Effector CD4-positive, alpha-beta T cell (primary cell): ENCODE data around the gene HPCAL4.

ENCODE experiments used
- DNase-seq: peaks from one replicate; pipeline ENCODE4 v3.0.0-alpha.2; 2020
- total RNA-seq: gene quantifications from one replicate; lab custom pipeline; 2026; lab: John Stamatoyannopoulos, UW

The HPCAL4 gene
- 79.9 reads per million, percentile 78 among the genes with 10 or more reads in this experiment for total RNA-seq

GRCh38 chr1:39691383-39692151 lies at the start of gene HPCAL4:
TSS of gene HPCAL4 (minus strand) at chr1:39691433. CDS start at chr1:39684603, 6,830 bp downstream.
- peak; percentile 87 for DNase-seq

- DNase-seq, result peak; percentile 79
Measured at GRCh38 chr1:39738622-39739366, 47.6 kb upstream of the HPCAL4 start, which contains the start of gene PPIE. TSS of gene PPIE (plus strand) at chr1:39738882. CDS start at chr1:39738901, 19 bp downstream.

DNA sequence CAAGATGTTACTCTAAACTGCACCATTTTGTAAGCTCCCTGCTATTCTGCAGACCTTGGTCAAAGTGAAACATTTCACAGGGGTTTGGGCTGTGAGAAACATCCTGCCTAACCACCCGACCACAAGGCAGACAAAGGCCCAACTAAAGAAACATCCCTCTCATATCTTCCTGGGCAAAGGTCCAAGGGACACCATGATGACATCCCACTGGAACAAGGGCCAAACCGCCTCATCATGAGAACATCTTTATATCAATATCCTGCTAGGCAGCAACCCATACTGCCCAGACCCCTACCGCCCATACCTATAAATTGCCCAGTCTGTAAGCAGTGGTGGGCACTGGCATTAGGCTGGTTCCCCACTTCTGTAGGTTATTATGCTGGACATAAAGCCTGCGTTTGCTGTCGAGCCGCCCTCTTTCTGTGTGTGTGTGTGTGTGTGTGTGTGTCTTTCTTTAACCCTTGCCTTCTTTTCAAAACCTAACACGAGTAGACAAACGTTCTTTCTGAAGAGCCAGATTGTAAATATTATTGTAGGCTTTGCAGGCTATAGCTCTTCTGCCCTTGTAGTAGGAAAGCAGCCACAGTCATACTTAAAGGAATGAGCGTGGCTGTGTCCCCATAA lies 46.4 kb upstream of the HPCAL4 start:
- no peak for DNase-seq

- no peak for DNase-seq
Measured at GRCh38 chr1:39735731-39736130, 44.5 kb upstream of the HPCAL4 start.

DNA sequence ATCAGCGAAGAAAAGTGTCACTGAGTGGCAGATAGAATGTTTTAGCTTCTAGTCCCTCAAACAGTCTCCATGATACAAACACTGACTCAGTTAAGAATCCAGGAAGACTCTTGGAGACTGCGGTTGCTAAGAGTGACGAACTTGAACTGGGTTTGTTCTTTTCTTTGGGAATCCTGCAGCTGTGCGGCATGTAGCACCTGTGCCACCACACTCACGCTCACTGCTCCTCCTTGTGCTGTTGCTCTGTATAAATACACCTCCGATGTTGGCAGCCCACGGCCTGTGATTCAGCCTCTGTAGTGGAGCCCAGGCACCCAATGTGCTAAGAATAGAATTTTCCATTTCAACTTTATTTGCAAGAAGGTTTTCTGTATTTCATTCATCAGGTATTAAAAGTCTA lies 41.9 kb upstream of the HPCAL4 start:
- DNase-seq, result no peak

GRCh38 chr1:39732730-39733129 lies 41.5 kb upstream of the HPCAL4 start:
- no peak for DNase-seq

DNA sequence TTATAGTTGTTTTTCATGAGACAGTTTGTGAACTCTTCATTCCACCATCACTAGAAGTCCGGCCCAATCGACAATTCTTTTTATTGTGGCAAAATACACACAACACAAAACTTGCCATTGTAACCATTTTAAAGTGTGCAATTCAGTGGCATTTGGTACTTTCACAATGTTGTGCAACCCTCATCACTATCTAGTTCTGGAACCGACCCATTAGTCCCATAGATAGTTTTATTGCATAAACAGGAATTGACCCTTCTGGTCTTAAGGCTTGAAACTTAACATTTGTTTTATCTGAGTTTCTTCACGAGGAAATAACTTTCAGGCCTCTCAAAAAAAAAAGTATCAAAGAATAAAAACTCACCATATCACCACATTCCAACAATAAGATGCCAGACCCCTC lies 38.6 kb upstream of the HPCAL4 start:
- DNase-seq, result no peak

DNA sequence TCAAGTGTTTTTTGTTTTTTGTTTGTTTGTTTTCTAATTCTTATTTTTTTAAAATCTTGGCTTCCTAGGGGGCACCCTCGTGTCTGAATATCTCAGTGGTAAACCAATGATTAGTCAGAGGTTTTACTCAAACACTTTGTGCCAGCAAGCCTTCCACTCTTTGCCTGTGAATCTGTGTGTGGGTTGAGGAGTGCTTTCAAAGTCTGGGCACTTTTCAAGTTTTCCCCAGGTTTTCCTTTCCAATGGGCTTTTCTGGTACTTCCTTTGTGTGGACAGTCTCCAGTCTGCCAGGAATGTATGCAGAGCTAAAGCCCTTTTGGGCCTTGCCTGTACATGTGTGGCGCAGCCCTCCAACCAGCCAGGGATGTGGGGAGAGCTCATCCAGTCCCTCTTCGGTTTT lies 37.8 kb upstream of the HPCAL4 start:
- no peak for DNase-seq

- no peak for DNase-seq
Measured at GRCh38 chr1:39727932-39728317, 36.7 kb upstream of the HPCAL4 start.

- no peak for DNase-seq
Measured at GRCh38 chr1:39727221-39727931, 36.1 kb upstream of the HPCAL4 start.

- DNase-seq, result no peak
Measured at GRCh38 chr1:39726600-39726999, 35.4 kb upstream of the HPCAL4 start.

DNA sequence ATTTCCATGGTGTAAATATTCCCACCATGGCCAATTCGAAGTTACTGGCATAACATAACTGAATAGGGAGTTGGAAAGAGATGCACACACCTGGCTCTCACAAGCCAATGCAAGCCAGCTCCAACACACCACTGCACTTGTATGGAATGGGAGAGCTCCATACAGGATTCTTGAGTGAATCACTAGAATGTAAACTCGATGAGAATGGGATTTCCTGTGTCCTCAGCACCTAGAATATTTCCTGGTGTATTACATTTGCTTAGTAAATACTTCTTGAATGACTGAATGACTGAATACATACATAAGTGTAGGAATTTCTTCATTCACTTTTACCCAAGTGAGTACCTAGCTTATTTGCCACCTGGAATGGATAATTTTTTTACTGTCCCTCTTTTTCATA lies 31.3 kb upstream of the HPCAL4 start:
- DNase-seq, result no peak

- DNase-seq, result no peak
Measured at GRCh38 chr1:39721664-39722063, 30.4 kb upstream of the HPCAL4 start.

DNA sequence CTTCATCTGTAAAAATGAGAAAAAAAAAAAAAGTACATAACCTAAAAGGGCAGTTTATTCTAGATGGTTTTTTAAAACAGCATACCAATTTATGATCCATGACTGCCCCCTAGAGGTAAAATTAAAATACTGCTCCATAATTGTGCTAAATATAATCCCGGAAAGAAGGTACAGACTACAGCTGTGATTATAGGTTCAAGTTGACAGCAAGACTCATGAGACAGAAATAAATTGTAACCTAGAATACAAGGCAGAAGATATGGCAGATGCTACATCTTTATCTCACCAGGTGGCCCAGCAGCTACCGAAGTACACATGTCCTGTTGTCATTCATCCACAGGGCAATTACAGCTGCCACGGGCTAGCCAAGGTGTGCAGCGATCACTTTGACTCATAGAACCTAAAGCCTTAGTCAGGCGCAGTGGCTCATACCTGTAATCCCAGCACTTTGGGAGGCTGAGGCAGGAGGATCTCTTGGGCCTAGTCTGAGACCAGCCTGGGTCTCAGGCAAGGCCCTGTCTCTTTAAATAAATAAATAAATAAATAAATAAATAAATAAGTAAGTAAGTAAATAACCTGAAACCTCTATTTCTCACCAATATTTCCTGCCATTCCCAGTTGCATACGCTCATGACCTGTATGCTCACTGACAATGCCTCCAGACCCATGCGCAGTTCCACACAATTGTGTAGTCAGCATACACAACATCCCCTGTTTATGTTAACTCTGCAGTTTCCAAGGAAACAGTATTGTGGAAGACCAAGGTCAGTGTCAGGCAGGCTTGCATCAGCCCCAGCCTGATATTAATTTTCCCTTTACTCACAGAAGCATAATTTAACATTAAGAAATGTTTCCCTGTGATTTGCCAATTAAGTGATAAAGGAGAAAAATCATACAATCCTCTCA lies 29.1 kb upstream of the HPCAL4 start:
- DNase-seq, result no peak

- DNase-seq, result no peak
Measured at GRCh38 chr1:39717809-39718208, 26.6 kb upstream of the HPCAL4 start.

DNA sequence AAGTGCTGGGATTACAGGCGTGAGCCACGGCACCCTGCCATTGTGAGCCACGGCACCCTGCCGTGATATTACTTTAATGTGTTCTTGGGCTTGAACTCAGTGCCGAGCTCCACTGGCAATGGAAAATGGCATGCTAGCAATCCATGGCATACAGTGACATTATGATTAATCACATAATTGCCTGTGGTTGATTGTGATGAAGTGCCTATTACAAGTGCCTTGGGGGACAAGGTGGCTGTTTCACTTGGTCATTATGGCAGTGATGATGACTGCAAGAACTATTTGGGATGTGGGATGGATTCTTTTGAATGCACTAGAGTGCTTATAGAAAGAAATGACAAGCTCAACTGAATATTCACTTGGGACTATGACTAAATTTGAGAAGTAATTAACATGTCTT lies 22.3 kb upstream of the HPCAL4 start:
- DNase-seq, result no peak

GRCh38 chr1:39711966-39712340 lies 20.7 kb upstream of the HPCAL4 start:
- DNase-seq, result no peak

DNA sequence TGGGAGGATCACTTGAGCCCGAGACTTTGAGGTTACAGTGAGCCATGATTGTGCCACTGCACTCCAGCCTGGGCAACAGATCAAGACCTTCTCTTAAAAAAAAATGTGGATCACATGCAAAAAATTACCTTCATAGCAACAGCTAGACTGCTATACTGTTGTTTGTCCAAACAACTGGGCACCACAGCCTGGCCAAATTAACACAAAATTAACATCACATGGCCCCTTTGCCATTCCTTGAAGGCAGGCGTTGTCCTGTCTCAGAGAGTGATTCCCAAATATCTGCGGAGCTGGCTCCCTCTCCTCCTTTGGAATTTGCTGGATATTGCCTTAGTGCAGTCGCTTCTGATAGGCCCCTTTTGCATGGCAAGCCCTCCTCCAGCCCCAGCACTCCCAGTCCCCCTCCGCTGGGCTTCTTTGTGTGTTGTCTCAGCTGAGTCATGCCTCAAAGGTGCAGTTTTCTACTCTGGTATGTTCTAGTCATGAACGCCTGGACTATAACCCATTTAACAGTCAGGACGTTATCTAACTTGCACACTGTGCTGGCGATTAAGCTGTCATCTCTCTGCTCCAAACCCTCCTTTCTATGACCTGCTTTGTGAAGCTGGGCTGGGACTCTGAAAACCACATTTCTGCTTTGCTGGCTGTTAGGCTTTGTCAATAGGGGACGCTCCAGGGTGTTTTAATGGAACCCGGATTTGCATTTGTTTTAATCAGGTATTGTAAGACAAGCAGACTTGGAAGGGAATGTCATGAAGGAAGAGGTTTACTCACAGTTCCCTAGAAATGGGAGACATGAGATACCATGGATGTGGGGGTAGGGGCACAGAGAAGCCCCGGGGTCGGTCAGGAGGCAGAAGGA lies 20.1 kb upstream of the HPCAL4 start:
- no peak for DNase-seq

DNA sequence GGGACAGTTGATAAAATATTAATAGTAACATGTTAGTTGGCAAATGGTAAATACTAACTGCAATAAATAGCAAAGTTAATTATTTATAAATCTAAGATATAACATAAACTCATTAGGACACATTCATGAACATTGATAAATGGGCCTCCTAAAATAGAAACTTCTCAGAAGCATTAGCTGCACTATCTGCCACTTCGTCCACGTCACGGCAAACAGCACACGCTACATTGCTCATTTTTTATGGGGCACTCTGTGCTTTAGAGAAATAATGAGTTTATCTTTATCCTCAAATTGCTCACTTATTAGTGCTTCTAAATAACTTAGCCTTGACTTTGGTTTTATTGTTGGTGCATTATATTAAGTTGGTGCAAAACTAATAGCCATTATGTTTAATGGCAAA lies 16.3 kb upstream of the HPCAL4 start:
- no peak for DNase-seq

DNA sequence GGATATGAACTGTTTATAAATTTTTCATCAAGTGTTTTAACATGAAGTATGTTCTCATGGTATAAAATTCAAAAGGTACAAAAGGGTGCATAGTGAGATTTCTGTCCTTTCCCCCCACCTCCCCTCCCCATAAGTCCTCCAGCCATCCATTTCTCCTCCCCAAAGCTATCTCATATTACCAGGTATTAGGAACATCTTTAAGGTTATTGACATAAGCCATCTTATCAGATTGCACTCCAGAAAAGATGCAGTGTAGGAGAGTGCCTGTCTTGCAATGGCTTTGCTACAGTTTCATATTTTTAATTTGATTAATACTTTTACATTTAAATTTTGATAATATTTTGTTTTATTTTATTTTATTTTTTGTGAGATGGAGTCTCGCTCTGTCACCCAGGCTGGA lies 13.5 kb upstream of the HPCAL4 start:
- DNase-seq, result no peak

DNA sequence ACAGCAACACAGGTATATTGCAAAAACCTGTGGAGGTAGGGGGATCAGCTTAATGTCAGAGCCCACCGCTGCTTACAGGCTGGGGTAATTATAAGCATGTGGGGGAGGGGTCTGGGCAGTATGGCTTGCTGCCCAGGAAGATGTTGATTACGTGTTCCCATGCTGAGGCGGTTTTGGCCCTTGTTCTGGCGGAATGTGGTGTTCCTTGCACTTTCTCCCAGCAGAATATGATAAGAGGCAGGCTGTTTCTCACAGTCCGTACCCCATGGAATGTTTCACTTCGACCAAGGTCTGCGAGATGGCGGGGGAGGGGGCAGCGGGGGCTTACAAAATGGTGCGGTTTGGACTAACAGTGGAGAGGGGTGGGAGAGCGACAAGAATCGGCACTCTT lies 9.8 kb upstream of the HPCAL4 start:
- no peak for DNase-seq
